Activated T-cell treated with anti-CD3 and anti-CD28 coated beads for 4 hours (primary cell): ENCODE measurements around the gene VWF.

ENCODE experiments used
- DNase-seq: peaks from one replicate; pipeline ENCODE4 v3.0.0-alpha.2; 2020

Gene VWF

GRCh38 chr12:6099316-6099715 lies 25.2 kb downstream of the VWF start:
- no peak for DNase-seq

- no peak for DNase-seq
Observed at GRCh38 chr12:6097411-6097810, 27.1 kb downstream of the VWF start.

- no peak for DNase-seq
Observed at GRCh38 chr12:6096527-6096926, 27.9 kb downstream of the VWF start.

GRCh38 chr12:6095269-6095668 lies 29.2 kb downstream of the VWF start:
- DNase-seq, result no peak

GRCh38 chr12:6093764-6094163 lies 30.7 kb downstream of the VWF start:
- DNase-seq, result no peak

- no peak for DNase-seq
Observed at GRCh38 chr12:6092784-6093722, 31.4 kb downstream of the VWF start.

- DNase-seq, result no peak
Observed at GRCh38 chr12:6091786-6092566, 32.5 kb downstream of the VWF start.

GRCh38 chr12:6090803-6091202 lies 33.7 kb downstream of the VWF start:
- no peak for DNase-seq

- no peak for DNase-seq
Observed at GRCh38 chr12:6088921-6089747, 35.3 kb downstream of the VWF start.

GRCh38 chr12:6086316-6086715 lies 38.2 kb downstream of the VWF start:
- no peak for DNase-seq

GRCh38 chr12:6085841-6086240 lies 38.6 kb downstream of the VWF start:
- no peak for DNase-seq

- DNase-seq, result no peak
Observed at GRCh38 chr12:6084969-6085450, 39.5 kb downstream of the VWF start.

GRCh38 chr12:6084261-6084968 lies 40.1 kb downstream of the VWF start:
- DNase-seq, result no peak

- no peak for DNase-seq
Observed at GRCh38 chr12:6083601-6084000, 40.9 kb downstream of the VWF start.

- DNase-seq, result no peak
Observed at GRCh38 chr12:6082613-6083012, 41.9 kb downstream of the VWF start.

GRCh38 chr12:6080149-6081045 lies 44.1 kb downstream of the VWF start:
- DNase-seq, result no peak

GRCh38 chr12:6078398-6079096 lies 45.9 kb downstream of the VWF start:
- no peak for DNase-seq

GRCh38 chr12:6077692-6078083 lies 46.8 kb downstream of the VWF start:
- DNase-seq, result no peak

GRCh38 chr12:6076776-6077691 lies 47.4 kb downstream of the VWF start:
- no peak for DNase-seq
